Mucosa of descending colon (tissue), 3 donors: ENCODE results near the gene MAPKBP1. TPM values are rescaled to one million over a fixed set of nuclear protein-coding genes. Genes with fewer than 3 reads are reported as not detected.

Experiments
- ATAC-seq: fragments of 200-7000 bp; cut with Tn5 transposase; one replicate; pipeline ENCODE4 v1.9.1; 2020; ENCODE audit warnings: mild to moderate bottlenecking, moderate library complexity
- DNase-seq, 3 donors: peaks; one replicate each; pipeline ENCODE4 v3.0.0-alpha.2; 2020
- H3K36me3 ChIP-seq: fragments of 200-600 bp; one replicate; pipeline ENCODE4 v1.8.0; 2021; ENCODE audit warnings: low read depth, mild to moderate bottlenecking
- H3K4me1 ChIP-seq: fragments of 200-600 bp; one replicate; pipeline ENCODE4 v1.8.0; 2021; ENCODE audit warnings: low read depth, mild to moderate bottlenecking
- H3K4me3 ChIP-seq: fragments of 200-600 bp; one replicate; pipeline ENCODE4 v1.8.0; 2021; ENCODE audit warnings: mild to moderate bottlenecking
- H3K9me3 ChIP-seq: fragments of 200-600 bp; one replicate; pipeline ENCODE4 v1.8.0; 2021; ENCODE audit warnings: mild to moderate bottlenecking
- CTCF ChIP-seq: fragments of 200-600 bp; IDR thresholded peaks from one replicate; pipeline ENCODE4 v1.8.0; 2022; ENCODE audit warnings: antibody characterized with exemption, mild to moderate bottlenecking
- intact Hi-C, 2 donors: fragments of 100-400 bp; cut with DNase I in 1 of 2; cut with micrococcal nuclease in 1 of 2; formaldehyde crosslinking; loops; one replicate each; pipeline versions ENCODE4 v1.11.0 to v1.11.1; 2022; cut with DNase I, micrococcal nuclease
- total RNA-seq, 3 donors: library from RNA; stranded (reverse); fragmentation: NEBNext Ultra II Directional in 2 of 3; extraction: Animal tissue kit (Norgen Biotek cat#: 25700) in 2 of 3; gene quantifications; one replicate each; pipeline versions ENCODE4 v1.2.1 to v1.2.4, GENCODE V29; 2021 to 2023
- donor health status: DM: no; HTN: no; CAD: no; lungs with moderate emphysema.
- donor health status: DM: no; HTN: no; CAD: no.
- donor health status: DM: no; HTN: yes; CAD: no.

The MAPKBP1 gene
- total RNA-seq, 3 donors from 2014 or later: 15.2 to 35.5 (median 16.0) TPM

DNA sequence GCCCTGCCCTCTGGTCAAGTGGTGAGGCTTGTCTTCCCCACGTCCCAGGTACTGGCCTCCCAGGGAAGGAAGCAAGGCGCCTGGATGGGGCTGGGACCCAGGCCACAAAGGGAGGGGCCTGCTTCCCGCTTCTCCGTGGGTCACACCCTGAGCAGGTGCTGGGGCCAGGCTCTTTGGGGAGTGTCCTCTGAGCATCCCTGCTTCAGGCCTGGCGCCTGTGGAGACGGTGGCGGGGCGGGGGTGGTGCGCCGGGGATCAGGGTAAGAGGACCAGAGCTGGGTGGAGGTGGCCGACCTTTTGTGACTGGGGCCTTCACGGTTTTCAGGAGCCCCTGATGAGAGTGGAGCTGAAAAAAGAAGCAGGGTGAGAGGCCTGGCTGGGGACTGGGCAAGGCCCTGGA is 67.9 kb downstream of the MAPKBP1 start:
- ATAC-seq: peak; percentile 20
- H3K9me3 ChIP-seq: no peaks in the 10 kb centered on the region
- H3K36me3 ChIP-seq: no peaks in the 10 kb centered on the region
- H3K4me1 ChIP-seq: peaks cover 9% of the 10 kb centered on the region
- H3K4me3 ChIP-seq: no peak overlapping the region
- no peak for DNase-seq
- TF ChIP-seq CTCF: no peak
- intact Hi-C loops: no loop called here

DNA sequence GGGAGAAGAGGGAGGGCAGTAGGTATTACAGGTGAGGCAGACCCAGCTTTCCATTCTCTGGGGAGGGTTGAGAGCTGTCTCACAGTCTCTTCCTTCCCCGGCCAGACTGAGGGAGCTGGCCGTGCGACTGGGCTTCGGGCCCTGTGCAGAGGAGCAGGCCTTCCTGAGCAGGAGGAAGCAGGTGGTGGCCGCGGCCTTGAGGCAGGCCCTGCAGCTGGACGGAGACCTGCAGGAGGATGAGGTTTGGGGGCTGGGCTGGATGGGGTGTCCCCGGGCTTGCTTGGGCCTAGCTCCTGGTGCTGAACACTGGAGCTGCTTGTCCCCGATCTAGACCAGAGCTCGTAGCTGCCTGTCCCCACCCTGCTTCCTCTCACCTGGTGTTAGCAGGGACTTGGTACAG is 69.3 kb downstream of the MAPKBP1 start:
- Histone ChIP-seq H3K4me3 (no peak overlapping the region), H3K9me3 (no peaks in the 10 kb centered on the region), H3K4me1 (peaks cover 4% of the 10 kb centered on the region), H3K36me3 (no peaks in the 10 kb centered on the region)
- TF ChIP-seq CTCF: no peak
- ATAC-seq (no peak), DNase-seq (no peak)
- intact Hi-C loops: no loop called here

DNA sequence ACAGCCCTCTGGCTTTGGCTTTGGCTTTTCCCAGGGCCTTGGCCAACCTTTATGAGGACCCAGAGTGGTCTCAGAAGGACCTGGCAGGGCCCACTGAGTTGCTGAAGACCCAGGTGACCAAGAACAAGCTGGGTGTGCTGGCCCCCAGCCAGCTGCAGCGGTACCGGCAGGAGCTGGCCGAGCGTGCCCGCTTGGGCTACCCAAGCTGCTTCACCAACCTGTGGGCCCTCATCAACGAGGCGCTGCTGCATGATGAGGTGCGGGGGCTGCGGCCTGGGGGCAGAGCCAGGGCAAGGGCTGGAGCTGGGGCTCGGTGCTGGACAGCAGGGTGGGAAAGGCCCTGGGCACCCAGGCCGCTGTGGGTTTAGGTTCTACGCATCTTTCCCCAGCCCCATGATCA is 70.5 kb downstream of the MAPKBP1 start:
- Histone ChIP-seq H3K4me1 (no peaks in the 10 kb centered on the region), H3K9me3 (no peaks in the 10 kb centered on the region), H3K4me3 (no peak overlapping the region), H3K36me3 (no peaks in the 10 kb centered on the region)
- ATAC-seq (no peak), DNase-seq (no peak)
- no peak for TF ChIP-seq CTCF
- intact Hi-C loops: no loop called here

DNA sequence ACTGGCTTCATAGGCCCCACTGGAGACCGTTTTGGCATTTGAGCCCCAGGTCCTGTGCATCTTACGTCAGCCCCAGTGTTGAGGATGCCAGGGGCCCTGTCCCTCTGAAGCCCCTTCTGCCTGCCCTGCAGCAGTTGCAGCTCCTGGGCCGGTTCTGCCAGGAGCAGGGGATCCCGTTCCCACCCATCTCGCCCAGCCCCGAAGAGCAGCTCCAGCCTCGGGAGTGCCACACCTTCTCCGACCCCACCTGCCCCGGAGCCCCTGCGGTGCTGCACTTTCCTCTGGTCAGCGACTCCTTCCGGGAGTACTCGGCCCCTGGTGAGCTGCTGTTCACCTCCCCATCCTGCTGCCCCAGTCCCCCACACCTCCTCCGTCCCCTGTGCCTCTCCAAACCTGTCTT is 72.9 kb downstream of the MAPKBP1 start:
- no peaks in the 10 kb centered on the region for H3K36me3 ChIP-seq
- DNase-seq: no peak
- H3K9me3 ChIP-seq: no peaks in the 10 kb centered on the region
- TF ChIP-seq CTCF: no peak
- H3K4me1 ChIP-seq: no peaks in the 10 kb centered on the region
- no peak overlapping the region for H3K4me3 ChIP-seq
- intact Hi-C loops: no loop called here
- ATAC-seq: no peak

GRCh38 chr15:41847981-41848380 is 73.7 kb downstream of the MAPKBP1 start:
- DNase-seq: no peak
- no peak for ATAC-seq
- intact Hi-C loops: no loop called here
- H3K4me3 ChIP-seq: no peak overlapping the region
- TF ChIP-seq CTCF: no peak
- H3K36me3 ChIP-seq: no peaks in the 10 kb centered on the region
- H3K9me3 ChIP-seq: no peaks in the 10 kb centered on the region
- no peaks in the 10 kb centered on the region for H3K4me1 ChIP-seq

DNA sequence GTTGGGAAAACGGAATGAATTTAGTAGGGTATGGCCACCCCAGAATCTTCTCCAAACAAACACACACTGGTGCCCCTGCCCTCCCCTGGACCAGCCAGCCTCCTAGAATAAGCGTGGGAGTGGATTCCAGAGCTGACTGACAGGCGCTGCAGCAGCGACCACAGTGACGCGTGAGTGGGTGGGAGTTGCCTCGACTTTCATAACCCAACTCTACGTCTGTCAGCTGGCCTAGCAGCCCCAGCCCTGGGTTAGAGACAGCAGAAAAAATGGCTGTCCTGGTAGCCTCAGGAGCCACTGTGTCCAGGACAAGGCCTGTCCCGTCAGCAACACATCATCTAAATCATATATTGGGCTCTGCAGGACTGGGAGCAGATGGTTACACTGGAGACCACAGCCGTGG is 74.3 kb downstream of the MAPKBP1 start:
- no peaks in the 10 kb centered on the region for H3K9me3 ChIP-seq
- no peak overlapping the region for H3K4me3 ChIP-seq
- DNase-seq (no peak), ATAC-seq (no peak)
- no peak for TF ChIP-seq CTCF
- no peaks in the 10 kb centered on the region for H3K4me1 ChIP-seq
- no peaks in the 10 kb centered on the region for H3K36me3 ChIP-seq
- intact Hi-C loops: no loop called here
